Measurements from ENCODE around the gene ANLN.

ANLN gene

DNA sequence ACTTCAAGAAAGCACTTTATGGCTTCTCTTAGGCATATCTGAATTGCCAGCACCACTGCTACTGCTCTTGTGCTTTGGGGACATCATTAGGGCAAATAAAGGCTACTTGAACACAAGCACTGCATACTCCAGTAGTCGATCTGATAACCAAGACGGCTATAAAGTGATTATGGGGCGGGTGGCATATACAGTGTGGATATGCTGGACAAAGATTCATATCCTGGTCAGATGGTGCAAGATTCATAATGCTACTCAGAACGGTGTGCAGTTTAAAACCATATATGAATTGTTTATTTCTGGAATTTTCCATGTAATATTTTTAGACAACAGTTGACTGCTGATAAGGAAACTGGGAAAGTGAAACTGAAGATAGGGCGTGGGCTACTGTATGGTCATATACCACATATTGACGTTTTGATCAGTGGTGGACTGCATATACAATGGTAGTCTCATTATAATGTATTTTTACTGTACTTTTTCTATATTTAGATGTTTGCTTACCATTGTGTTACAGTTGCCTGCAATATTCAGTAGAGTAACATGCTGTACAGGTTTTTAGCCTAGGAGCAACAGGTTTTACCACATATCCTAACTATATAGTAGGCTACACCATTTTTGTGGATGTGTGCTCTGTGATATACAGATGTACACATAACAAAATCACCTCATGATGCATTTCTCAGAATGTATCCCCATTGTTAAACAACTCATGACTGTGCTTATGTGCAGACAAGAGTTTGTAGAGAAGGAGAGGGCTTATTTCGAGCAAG lies 15.2 kb downstream of the ANLN start:
- peaks cover 91% of the 10 kb centered on the region; the same call in 1 of the 2 replicates for H3K36me3 ChIP-seq (ENCODE audit: insufficient read depth, low read length)
- H3K79me2 ChIP-seq (ENCODE audit: insufficient read depth, low read length) = peaks cover 42% of the 10 kb centered on the region

GRCh38 chr7:36405409-36405803 lies 15.7 kb downstream of the ANLN start:
- peaks cover 40% of the 10 kb centered on the region for H3K79me2 ChIP-seq (ENCODE audit: insufficient read depth, low read length)
- H2AFZ ChIP-seq (ENCODE audit: low read length) = no peak overlapping the region
- H3K4me3 ChIP-seq (ENCODE audit: low read length, poor library complexity, severe bottlenecking) = no peak overlapping the region
- no peaks in the 10 kb centered on the region for H3K9me3 ChIP-seq (ENCODE audit: insufficient read depth, low read depth, low read length)
- H3K36me3 ChIP-seq (ENCODE audit: insufficient read depth, low read length) = peaks cover 90% of the 10 kb centered on the region
- TF ChIP-seq, protein P1, sequence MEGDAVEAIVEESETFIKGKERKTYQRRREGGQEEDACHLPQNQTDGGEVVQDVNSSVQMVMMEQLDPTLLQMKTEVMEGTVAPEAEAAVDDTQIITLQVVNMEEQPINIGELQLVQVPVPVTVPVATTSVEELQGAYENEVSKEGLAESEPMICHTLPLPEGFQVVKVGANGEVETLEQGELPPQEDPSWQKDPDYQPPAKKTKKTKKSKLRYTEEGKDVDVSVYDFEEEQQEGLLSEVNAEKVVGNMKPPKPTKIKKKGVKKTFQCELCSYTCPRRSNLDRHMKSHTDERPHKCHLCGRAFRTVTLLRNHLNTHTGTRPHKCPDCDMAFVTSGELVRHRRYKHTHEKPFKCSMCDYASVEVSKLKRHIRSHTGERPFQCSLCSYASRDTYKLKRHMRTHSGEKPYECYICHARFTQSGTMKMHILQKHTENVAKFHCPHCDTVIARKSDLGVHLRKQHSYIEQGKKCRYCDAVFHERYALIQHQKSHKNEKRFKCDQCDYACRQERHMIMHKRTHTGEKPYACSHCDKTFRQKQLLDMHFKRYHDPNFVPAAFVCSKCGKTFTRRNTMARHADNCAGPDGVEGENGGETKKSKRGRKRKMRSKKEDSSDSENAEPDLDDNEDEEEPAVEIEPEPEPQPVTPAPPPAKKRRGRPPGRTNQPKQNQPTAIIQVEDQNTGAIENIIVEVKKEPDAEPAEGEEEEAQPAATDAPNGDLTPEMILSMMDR (conservative IDR thresholded peaks at IDR 0.05; ENCODE audit: low read length) = no peak
- TF ChIP-seq EZH2phosphoT487 (IDR thresholded peaks at IDR 0.05; ENCODE audit: borderline replicate concordance) = no peak
- H3K4me2 ChIP-seq (ENCODE audit: low read depth, low read length, poor library complexity, severe bottlenecking) = no peak overlapping the region
- no peak overlapping the region for H3K9ac ChIP-seq (ENCODE audit: low read depth, low read length, poor library complexity, severe bottlenecking)
- H3K4me1 ChIP-seq (ENCODE audit: insufficient read depth, low read length, poor library complexity, severe bottlenecking) = no peaks in the 10 kb centered on the region
- H3F3A ChIP-seq (ENCODE audit: low read depth) = no peaks in the 10 kb centered on the region
- H4K20me1 ChIP-seq (ENCODE audit: insufficient read depth, low read length, poor library complexity, severe bottlenecking) = peaks cover 4% of the 10 kb centered on the region
- H3K27me3 ChIP-seq (ENCODE audit: insufficient read depth, low read length, poor library complexity, severe bottlenecking) = no peaks in the 10 kb centered on the region
- no peaks in the 10 kb centered on the region for H3K9me2 ChIP-seq (replicated peaks; ENCODE audit: low read depth, low read length)

More for the DNA sequence above, 15.2 kb downstream of the ANLN start:
- Histone ChIP-seq H2AFZ (ENCODE audit: low read length) (no peak overlapping the region), H3K4me1 (ENCODE audit: insufficient read depth, low read length, poor library complexity, severe bottlenecking) (no peaks in the 10 kb centered on the region), H3K9me3 (ENCODE audit: insufficient read depth, low read depth, low read length) (no peaks in the 10 kb centered on the region), H3K4me2 (ENCODE audit: low read depth, low read length, poor library complexity, severe bottlenecking) (no peak overlapping the region), H3K4me3 (ENCODE audit: low read length, poor library complexity, severe bottlenecking) (no peak overlapping the region), H4K20me1 (ENCODE audit: insufficient read depth, low read length, poor library complexity, severe bottlenecking) (peaks cover 4% of the 10 kb centered on the region), H3K27me3 (ENCODE audit: insufficient read depth, low read length, poor library complexity, severe bottlenecking) (no peaks in the 10 kb centered on the region), H3F3A (ENCODE audit: low read depth) (no peaks in the 10 kb centered on the region), H3K9me2 (replicated peaks; ENCODE audit: low read depth, low read length) (no peaks in the 10 kb centered on the region), H3K9ac (ENCODE audit: low read depth, low read length, poor library complexity, severe bottlenecking) (no peak overlapping the region)
- no peak for TF ChIP-seq EZH2phosphoT487 (IDR thresholded peaks at IDR 0.05; ENCODE audit: borderline replicate concordance)
- TF ChIP-seq, protein P1 (conservative IDR thresholded peaks at IDR 0.05; ENCODE audit: low read length) = no peak

GRCh38 chr7:36406156-36406555 lies 16.5 kb downstream of the ANLN start:
- Histone ChIP-seq H3K36me3 (ENCODE audit: insufficient read depth, low read length) (peaks cover 91% of the 10 kb centered on the region), H3K79me2 (ENCODE audit: insufficient read depth, low read length) (peaks cover 40% of the 10 kb centered on the region), H4K20me1 (ENCODE audit: insufficient read depth, low read length, poor library complexity, severe bottlenecking) (peaks cover 4% of the 10 kb centered on the region), H3F3A (ENCODE audit: low read depth) (no peaks in the 10 kb centered on the region), H3K9me2 (replicated peaks; ENCODE audit: low read depth, low read length) (no peaks in the 10 kb centered on the region), H3K4me1 (ENCODE audit: insufficient read depth, low read length, poor library complexity, severe bottlenecking) (no peaks in the 10 kb centered on the region), H3K27me3 (ENCODE audit: insufficient read depth, low read length, poor library complexity, severe bottlenecking) (no peaks in the 10 kb centered on the region), H3K4me2 (ENCODE audit: low read depth, low read length, poor library complexity, severe bottlenecking) (no peak overlapping the region), H3K9me3 (ENCODE audit: insufficient read depth, low read depth, low read length) (no peaks in the 10 kb centered on the region), H3K4me3 (ENCODE audit: low read length, poor library complexity, severe bottlenecking) (no peak overlapping the region), H2AFZ (ENCODE audit: low read length) (no peak overlapping the region), H3K9ac (ENCODE audit: low read depth, low read length, poor library complexity, severe bottlenecking) (no peak overlapping the region)
- TF ChIP-seq EZH2phosphoT487 (IDR thresholded peaks at IDR 0.05; ENCODE audit: borderline replicate concordance) = no peak
- TF ChIP-seq, protein P1 (conservative IDR thresholded peaks at IDR 0.05; ENCODE audit: low read length) = no peak

All from Loucy (cell line).